ENCODE measurements around the gene TNF. TPM values are rescaled to one million over a fixed set of nuclear protein-coding genes. Genes with fewer than 3 reads are reported as not detected.

The TNF gene
- total RNA-seq, 1 experiment from 2014 or later, result not detected

- Histone ChIP-seq H2AFZ (ENCODE audit: low read length) (no peak overlapping the region), H3K27ac (ENCODE audit: low read length) (no peak overlapping the region), H3K36me3 (ENCODE audit: low read depth, low read length) (peaks cover 34% of the 10 kb centered on the region), H3K4me1 (ENCODE audit: insufficient read depth, low read length) (peaks cover 8% of the 10 kb centered on the region), H3K9ac (ENCODE audit: low read length) (no peak overlapping the region), H3K9me3 (ENCODE audit: low read length) (no peaks in the 10 kb centered on the region), H4K20me1 (ENCODE audit: low read length) (0 out of 2 replicates have a peak, but pooled peaks cover 5% of the 10 kb centered on the region), H3K9me2 (replicated peaks; ENCODE audit: low read length) (no peaks in the 10 kb centered on the region), H3K27me3 (ENCODE audit: low read length) (no peaks in the 10 kb centered on the region), H3K4me3 (ENCODE audit: low read length) (no peak overlapping the region), H3F3A (ENCODE audit: low read length, unreplicated experiment) (no peaks in the 10 kb centered on the region), H3K79me2 (ENCODE audit: low read length) (no peaks in the 10 kb centered on the region), H3K4me2 (ENCODE audit: low read length) (no peak overlapping the region)
- DNase-seq (no peak), ATAC-seq (peak; percentile 5; the same call in 1 of the 2 replicates)
- no TSS peak for BruUV-seq (replicated peaks)
- ChIA-PET CTCF (no interaction called here), POLR2A (ENCODE audit: unreplicated experiment) (no interaction called here)
- TF ChIP-seq EZH2 (IDR thresholded peaks at IDR 0.05; ENCODE audit: low read length, unreplicated experiment) (no peak), EZH2phosphoT487 (IDR thresholded peaks at IDR 0.05; ENCODE audit: borderline replicate concordance, low read length) (no peak)
- TF ChIP-seq, protein P1, sequence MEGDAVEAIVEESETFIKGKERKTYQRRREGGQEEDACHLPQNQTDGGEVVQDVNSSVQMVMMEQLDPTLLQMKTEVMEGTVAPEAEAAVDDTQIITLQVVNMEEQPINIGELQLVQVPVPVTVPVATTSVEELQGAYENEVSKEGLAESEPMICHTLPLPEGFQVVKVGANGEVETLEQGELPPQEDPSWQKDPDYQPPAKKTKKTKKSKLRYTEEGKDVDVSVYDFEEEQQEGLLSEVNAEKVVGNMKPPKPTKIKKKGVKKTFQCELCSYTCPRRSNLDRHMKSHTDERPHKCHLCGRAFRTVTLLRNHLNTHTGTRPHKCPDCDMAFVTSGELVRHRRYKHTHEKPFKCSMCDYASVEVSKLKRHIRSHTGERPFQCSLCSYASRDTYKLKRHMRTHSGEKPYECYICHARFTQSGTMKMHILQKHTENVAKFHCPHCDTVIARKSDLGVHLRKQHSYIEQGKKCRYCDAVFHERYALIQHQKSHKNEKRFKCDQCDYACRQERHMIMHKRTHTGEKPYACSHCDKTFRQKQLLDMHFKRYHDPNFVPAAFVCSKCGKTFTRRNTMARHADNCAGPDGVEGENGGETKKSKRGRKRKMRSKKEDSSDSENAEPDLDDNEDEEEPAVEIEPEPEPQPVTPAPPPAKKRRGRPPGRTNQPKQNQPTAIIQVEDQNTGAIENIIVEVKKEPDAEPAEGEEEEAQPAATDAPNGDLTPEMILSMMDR (conservative IDR thresholded peaks at IDR 0.05; ENCODE audit: low read depth, low read length), result no peak
- intact Hi-C loops (cut with micrococcal nuclease), result loop anchor here (2.0 kb wide), 1 partner anchor 34 kb away; no protein-coding TSS in a partner anchor
These were observed 47.0 kb upstream of the TNF start for GRCh38 chr6:31528307-31528777.

DNA sequence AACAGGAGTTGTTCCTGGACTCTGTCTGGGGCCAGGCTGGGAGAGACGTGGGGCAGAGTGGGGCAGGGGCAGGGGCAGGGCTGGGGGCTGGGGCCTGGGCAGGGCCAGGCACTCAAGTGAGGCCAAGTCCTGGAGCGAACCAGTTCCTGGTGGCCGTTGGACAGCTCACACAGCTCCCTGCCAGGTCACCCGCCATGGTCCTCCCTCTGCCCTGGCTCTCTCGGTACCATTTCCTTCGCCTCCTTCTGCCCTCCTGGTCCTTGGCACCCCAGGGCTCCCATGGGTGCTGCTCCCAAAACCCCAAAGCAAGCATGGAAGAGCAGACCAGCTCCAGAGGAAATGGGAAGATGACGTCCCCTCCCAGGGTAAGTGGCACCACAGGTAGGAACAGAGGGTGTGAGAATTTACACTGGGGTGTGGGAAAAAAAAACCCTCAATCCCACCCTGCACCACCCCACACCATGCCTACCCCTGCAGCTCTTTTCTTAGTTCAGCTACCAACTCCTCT lies 46.5 kb upstream of the TNF start, which contains the start of gene MCCD1:
TSS of gene MCCD1 (plus strand) at position 142 of the 508 bp plus-strand sequence. CDS start at position 195, 53 bp downstream.
- Histone ChIP-seq H3K4me1 (ENCODE audit: insufficient read depth, low read length) (peaks cover 8% of the 10 kb centered on the region), H3F3A (ENCODE audit: low read length, unreplicated experiment) (no peaks in the 10 kb centered on the region), H3K27ac (ENCODE audit: low read length) (no peak within 1 kb of the TSS), H3K9ac (ENCODE audit: low read length) (no peak within 1 kb of the TSS), H2AFZ (ENCODE audit: low read length) (no peak within 1 kb of the TSS), H3K4me2 (ENCODE audit: low read length) (no peak within 1 kb of the TSS), H3K4me3 (ENCODE audit: low read length) (no peak within 1 kb of the TSS), H3K79me2 (ENCODE audit: low read length) (no peaks in the 10 kb centered on the region), H4K20me1 (ENCODE audit: low read length) (peaks cover 5% of the 10 kb centered on the region; the same call in 1 of the 2 replicates), H3K27me3 (ENCODE audit: low read length) (no peaks in the 10 kb centered on the region), H3K9me2 (replicated peaks; ENCODE audit: low read length) (no peaks in the 10 kb centered on the region), H3K9me3 (ENCODE audit: low read length) (no peaks in the 10 kb centered on the region), H3K36me3 (ENCODE audit: low read depth, low read length) (peaks cover 40% of the 10 kb centered on the region)
- POLR2A ChIA-PET (ENCODE audit: unreplicated experiment), result no interaction called here
- no peak for DNase-seq
- peak; percentile 3; the same call in 1 of the 2 replicates for ATAC-seq
- intact Hi-C loops (cut with micrococcal nuclease), result loop anchor here (2.0 kb wide), 1 partner anchor 34 kb away; no protein-coding TSS in a partner anchor
- CTCF ChIA-PET, result no interaction called here
- BruUV-seq (replicated peaks), result no TSS peak
- TF ChIP-seq EZH2phosphoT487 (IDR thresholded peaks at IDR 0.05; ENCODE audit: borderline replicate concordance, low read length), result no peak
- no peak for TF ChIP-seq EZH2 (IDR thresholded peaks at IDR 0.05; ENCODE audit: low read length, unreplicated experiment)
- TF ChIP-seq, protein P1 (conservative IDR thresholded peaks at IDR 0.05; ENCODE audit: low read depth, low read length), result no peak

All from PC-3 (cell line).